H1 (cell line): ENCODE measurements around the gene PPP2R2C. TPM values are rescaled to one million over a fixed set of nuclear protein-coding genes. Genes with fewer than 3 reads are reported as not detected.

ENCODE experiments used
- ASH2L ChIP-seq: fragments of 200-600, 300-600 bp; sonication (generic); IDR thresholded peaks from one replicate; pipeline ENCODE4 v1.7.1; 2017; ENCODE audit warnings: low read length
- CTBP2 ChIP-seq: IDR thresholded peaks from 2 replicates; pipeline ENCODE4 v1.7.0; 2011; ENCODE audit warnings: borderline replicate concordance, mild to moderate bottlenecking, moderate library complexity, mixed read lengths, low read length; ENCODE audit not compliant: insufficient read depth, insufficient read length
- CTCF ChIP-seq, 3 experiments: IDR thresholded peaks; 1 replicate in 2 of 3; 2 replicates in 1 of 3; pipeline versions ENCODE4 v1.5.1 to v1.6.1; 2011; ENCODE audit warnings: low read length in 3 of 3, mild to moderate bottlenecking in 3 of 3, inconsistent platforms in 2 of 3, low read depth in 1 of 3, moderate library complexity in 1 of 3; ENCODE audit not compliant: insufficient read depth in 1 of 3; ENCODE audit errors: control extremely low read depth in 1 of 3
- EZH2 ChIP-seq: fragments of 200-600 bp; sonication (generic); IDR thresholded peaks from 2 replicates; pipeline ENCODE4 v1.7.1; 2012; ENCODE audit warnings: low read depth, mild to moderate bottlenecking, moderate library complexity, low read length, inconsistent platforms; ENCODE audit not compliant: severe bottlenecking
- JUN ChIP-seq: IDR thresholded peaks from 2 replicates; pipeline ENCODE4 v1.6.1; 2011; ENCODE audit warnings: low read depth, mild to moderate bottlenecking, improper control_type of control experiment, low read length
- NANOG ChIP-seq: IDR thresholded peaks from 2 replicates; pipeline ENCODE4 v1.6.1; 2011; ENCODE audit warnings: low read length, low read depth, mild to moderate bottlenecking, inconsistent platforms; ENCODE audit not compliant: insufficient read depth, poor library complexity, severe bottlenecking
- RAD21 ChIP-seq, 2 experiments: IDR thresholded peaks in 1 of 2; conservative IDR thresholded peaks in 1 of 2; 2 replicates each; pipeline ENCODE4 v1.6.1; 2011; ENCODE audit warnings: low read depth in 2 of 2, low read length in 2 of 2, improper control_type of control experiment in 1 of 2, inconsistent platforms in 1 of 2, mild to moderate bottlenecking in 1 of 2, moderate library complexity in 1 of 2
- RBBP5 ChIP-seq: IDR thresholded peaks from 2 replicates; pipeline ENCODE4 v1.7.1; 2012; ENCODE audit warnings: low read depth, mild to moderate bottlenecking, inconsistent platforms, low read length, moderate library complexity, borderline replicate concordance
- RXRA ChIP-seq: IDR thresholded peaks from 2 replicates; pipeline ENCODE4 v1.6.1; 2011; ENCODE audit warnings: low read depth, mild to moderate bottlenecking, low read length, moderate library complexity; ENCODE audit not compliant: insufficient read depth
- SIX5 ChIP-seq: IDR thresholded peaks from 2 replicates; pipeline ENCODE4 v1.6.1; 2011; ENCODE audit warnings: mild to moderate bottlenecking, low read depth, low read length
- TAF1 ChIP-seq: IDR thresholded peaks from 2 replicates; pipeline ENCODE4 v1.6.1; 2011; ENCODE audit warnings: mild to moderate bottlenecking, low read depth, low read length
- USF2 ChIP-seq: IDR thresholded peaks from 2 replicates; pipeline ENCODE4 v1.6.1; 2011; ENCODE audit warnings: low read length, improper control_type of control experiment
- polyA plus RNA-seq, 7 experiments: library from polyadenylated mRNA; depleted of rRNA in 3 of 7; stranded (reverse) in 5 of 7; unstranded in 2 of 7; fragments of >200 nt in 5 of 7; fragments of 200-250 nt in 2 of 7; gene quantifications; 1 replicate in 5 of 7; 2 replicates in 1 of 7; 4 replicates in 1 of 7; pipeline versions ENCODE4 v1.2.1 to v1.2.3, GENCODE V29; 2011 to 2013; ENCODE audit warnings: missing spikeins in 2 of 7, mixed read lengths in 2 of 7
- total RNA-seq: library from RNA; stranded (reverse); fragmentation: NEBNext Ultra II Directional; extraction: Animal tissue kit (Norgen Biotek cat#: 25700); gene quantifications from 2 replicates; pipeline ENCODE4 v1.2.1, GENCODE V29; 2021

The PPP2R2C gene
- total and polyA plus RNA-seq, 2 of the 8 experiments (the other 6 are each of a cell fraction or from before 2014, with no cell fraction given) = 6.4 TPM

GRCh38 chr4:6402566-6403399 is 69.6 kb downstream of the PPP2R2C start (continued):
- TF ChIP-seq RBBP5 = no peak
- no peak for TF ChIP-seq JUN
- peak in 2 of 3 experiments; percentile 54 to 58; a peak in 3 of 4 replicates for TF ChIP-seq CTCF (IDR thresholded peaks at IDR 0.05; ENCODE audit: control extremely low read depth in 1 of 3, insufficient read depth in 1 of 3, low read depth in 1 of 3, low read length in 3 of 3)
- no peak for TF ChIP-seq ASH2L
- no peak for TF ChIP-seq TAF1
- TF ChIP-seq RAD21 (IDR thresholded peaks at IDR 0.05 in 1 of 2, conservative IDR thresholded peaks at IDR 0.05 in 1 of 2; ENCODE audit: low read depth in 2 of 2, low read length in 2 of 2) = peak; percentile 54 to 60
- no peak for TF ChIP-seq CTBP2
- TF ChIP-seq EZH2 = no peak
- TF ChIP-seq NANOG = no peak
- no peak for TF ChIP-seq USF2
- TF ChIP-seq SIX5 = no peak
- TF ChIP-seq RXRA = no peak
- TF ChIP-seq, all 59 proteins: peak for 3
